H9 (cell line): ENCODE data around the gene MAP1LC3B. TPM values are rescaled to one million over a fixed set of nuclear protein-coding genes. Genes with fewer than 3 reads are reported as not detected.

Experiments
- DNase-seq: peaks from one replicate; pipeline ENCODE4 v3.0.0-alpha.2; 2017
- H2AFZ ChIP-seq: one replicate; pipeline ENCODE4 v1.6.1; 2013; ENCODE audit warnings: mild to moderate bottlenecking, low read length, control low read depth, moderate library complexity
- H2AK5ac ChIP-seq: 2 replicates; pipeline ENCODE4 v1.6.1; 2013; ENCODE audit warnings: low read length, control low read depth, mixed read lengths; ENCODE audit not compliant: insufficient read length
- H2BK120ac ChIP-seq: one replicate; pipeline ENCODE4 v1.6.1; 2013; ENCODE audit warnings: low read depth, mild to moderate bottlenecking, low read length, control low read depth, inconsistent platforms; ENCODE audit not compliant: poor library complexity, severe bottlenecking
- H2BK12ac ChIP-seq: 2 replicates; pipeline ENCODE4 v1.6.1; 2013; ENCODE audit warnings: low read length, control low read depth, mixed read lengths, low read depth; ENCODE audit not compliant: insufficient read length
- H2BK15ac ChIP-seq: 2 replicates; pipeline ENCODE4 v1.6.1; 2013; ENCODE audit warnings: low read depth, low read length, control low read depth
- H2BK20ac ChIP-seq: one replicate; pipeline ENCODE4 v1.6.1; 2013; ENCODE audit warnings: low read depth, mild to moderate bottlenecking, low read length, control low read depth, inconsistent platforms; ENCODE audit not compliant: poor library complexity, severe bottlenecking
- H2BK5ac ChIP-seq: 2 replicates; pipeline ENCODE4 v1.6.1; 2013; ENCODE audit warnings: low read length, control low read depth, mixed read lengths; ENCODE audit not compliant: insufficient read length
- H3K14ac ChIP-seq: 2 replicates; pipeline ENCODE4 v1.6.1; 2013; ENCODE audit warnings: low read length, control low read depth; ENCODE audit not compliant: insufficient read depth
- H3K18ac ChIP-seq: 2 replicates; pipeline ENCODE4 v1.6.1; 2013; ENCODE audit warnings: low read depth, mild to moderate bottlenecking, mixed read lengths, low read length, control low read depth; ENCODE audit not compliant: insufficient read length
- H3K23ac ChIP-seq: 2 replicates; pipeline ENCODE4 v1.6.1; 2013; ENCODE audit warnings: low read length, control low read depth, mixed read lengths, low read depth; ENCODE audit not compliant: insufficient read length
- H3K23me2 ChIP-seq: 2 replicates; pipeline ENCODE4 v1.6.1; 2013; ENCODE audit warnings: low read depth, mild to moderate bottlenecking, mixed read lengths, low read length, control low read depth; ENCODE audit not compliant: insufficient read length, poor library complexity, severe bottlenecking
- H3K27ac ChIP-seq: 2 replicates; pipeline ENCODE4 v1.5.1; 2013; ENCODE audit warnings: low read length, control low read depth, mixed read lengths, low read depth; ENCODE audit not compliant: insufficient read length
- H3K27me3 ChIP-seq: 2 replicates; pipeline ENCODE4 v1.6.1; 2013; ENCODE audit warnings: low read length, control low read depth, inconsistent platforms; ENCODE audit not compliant: insufficient read depth
- H3K4ac ChIP-seq: 2 replicates; pipeline ENCODE4 v1.6.1; 2013; ENCODE audit warnings: low read depth, mild to moderate bottlenecking, control low read depth, inconsistent platforms, low read length, moderate library complexity
- H3K4me1 ChIP-seq: 2 replicates; pipeline ENCODE4 v1.6.1; 2013; ENCODE audit warnings: low read length, control low read depth, inconsistent platforms; ENCODE audit not compliant: insufficient read depth
- H3K4me2 ChIP-seq: 2 replicates; pipeline ENCODE4 v1.6.1; 2013; ENCODE audit warnings: low read length, control low read depth, mixed read lengths; ENCODE audit not compliant: insufficient read length, insufficient read depth
- H3K56ac ChIP-seq: 2 replicates; pipeline ENCODE4 v1.6.1; 2013; ENCODE audit warnings: low read depth, mild to moderate bottlenecking, mixed read lengths, low read length, control low read depth; ENCODE audit not compliant: insufficient read length
- H3K79me1 ChIP-seq: 2 replicates; pipeline ENCODE4 v1.6.1; 2013; ENCODE audit warnings: low read depth, mild to moderate bottlenecking, moderate library complexity, low read length, control low read depth, inconsistent platforms; ENCODE audit not compliant: insufficient read depth, poor library complexity, severe bottlenecking
- H3K79me2 ChIP-seq: 2 replicates; pipeline ENCODE4 v1.6.1; 2013; ENCODE audit warnings: low read length, control low read depth, inconsistent platforms; ENCODE audit not compliant: insufficient read depth
- H3K9ac ChIP-seq: 2 replicates; pipeline ENCODE4 v1.6.1; 2013; ENCODE audit warnings: low read length, control low read depth, mixed read lengths; ENCODE audit not compliant: insufficient read length; ENCODE audit errors: extremely low read depth
- H3K9me3 ChIP-seq: one replicate; pipeline ENCODE4 v1.6.1; 2013; ENCODE audit warnings: low read depth, low read length, inconsistent platforms; ENCODE audit not compliant: control insufficient read depth
- H3T11ph ChIP-seq: one replicate; pipeline ENCODE4 v1.6.1; 2013; ENCODE audit warnings: mild to moderate bottlenecking, low read length, control low read depth, inconsistent platforms
- H4K20me1 ChIP-seq: one replicate; pipeline ENCODE4 v1.6.1; 2013; ENCODE audit not compliant: control insufficient read depth, insufficient read length, insufficient read depth
- H4K5ac ChIP-seq: 2 replicates; pipeline ENCODE4 v1.6.1; 2013; ENCODE audit warnings: low read depth, mild to moderate bottlenecking, mixed read lengths, low read length, control low read depth; ENCODE audit not compliant: insufficient read length
- H4K8ac ChIP-seq: replicated peaks from 2 replicates; pipeline ENCODE4 v1.6.1; 2013; ENCODE audit warnings: low read length, control low read depth, mixed read lengths, low read depth; ENCODE audit not compliant: insufficient read length
- H4K91ac ChIP-seq: 2 replicates; pipeline ENCODE4 v1.6.1; 2013; ENCODE audit warnings: low read depth, mild to moderate bottlenecking, moderate library complexity, mixed read lengths, low read length, control low read depth; ENCODE audit not compliant: insufficient read length
- H3K27ac Mint-ChIP-seq, 3 experiments: 2 replicates in 2 of 3; 3 replicates in 1 of 3; pipeline ENCODE4 v1.8.0; 2020 to 2021; ENCODE audit warnings: mixed read lengths in 3 of 3, mild to moderate bottlenecking in 1 of 3, moderate library complexity in 1 of 3
- H3K27me3 Mint-ChIP-seq: 2 replicates; pipeline ENCODE4 v1.8.0; 2021; ENCODE audit warnings: low read depth, mild to moderate bottlenecking, moderate library complexity, mixed read lengths
- H3K36me3 Mint-ChIP-seq, 3 experiments: 2 replicates in 2 of 3; 3 replicates in 1 of 3; pipeline ENCODE4 v1.8.0; 2020 to 2021; ENCODE audit warnings: low read depth in 3 of 3, mixed read lengths in 3 of 3; ENCODE audit not compliant: insufficient read depth in 1 of 3
- H3K4me1 Mint-ChIP-seq, 2 experiments: 2 replicates each; pipeline ENCODE4 v1.8.0; 2020; ENCODE audit warnings: mixed read lengths in 2 of 2
- H3K4me3 Mint-ChIP-seq, 2 experiments: 2 replicates in 1 of 2; 3 replicates in 1 of 2; pipeline ENCODE4 v1.8.0; 2020 to 2021; ENCODE audit warnings: mild to moderate bottlenecking in 2 of 2, mixed read lengths in 2 of 2, moderate library complexity in 1 of 2
- H3K9me3 Mint-ChIP-seq, 2 experiments: 2 replicates in 1 of 2; 3 replicates in 1 of 2; pipeline ENCODE4 v1.8.0; 2020; ENCODE audit warnings: mild to moderate bottlenecking in 2 of 2, mixed read lengths in 2 of 2, moderate library complexity in 1 of 2
- CTCF ChIP-seq: fragments of 200-600 bp; sonication (generic); conservative IDR thresholded peaks from 3 replicates; pipeline ENCODE4 v1.8.0; 2021; ENCODE audit warnings: antibody characterized with exemption, mild to moderate bottlenecking
- WGBS: extraction: QIAGEN DNeasy Blood & Tissue Kit; methylation state at CpG from one replicate; pipeline ENCODE4 v1.1.7; 2013; ENCODE audit warnings: missing lambda C conversion rate, low lambda C conversion rate, mixed read lengths; ENCODE audit not compliant: insufficient read length; ENCODE audit errors: extremely low coverage; 5-methylcytosine and 5-hydroxymethylcytosine counted together
- total RNA-seq: library from RNA; stranded (reverse); gene quantifications from 2 replicates; pipeline ENCODE4 v1.2.1, GENCODE V29; 2021

Gene MAP1LC3B
- total RNA-seq, 1 experiment from 2014 or later, result 47.1 TPM

- H2AFZ ChIP-seq, result no peak overlapping the region
- no peaks in the 10 kb centered on the region for H3K9me3 ChIP-seq
- no peaks in the 10 kb centered on the region for H4K20me1 ChIP-seq
- DNase-seq, result no peak
- no peak overlapping the region for H3K56ac ChIP-seq
- H4K5ac ChIP-seq, result no peak overlapping the region
- no peak overlapping the region for H2AK5ac ChIP-seq
- no peak overlapping the region for H4K8ac ChIP-seq
- H3K18ac ChIP-seq, result no peak overlapping the region
- peaks cover 7 to 11% of the 10 kb centered on the region in 2 experiments for H3K4me1 Mint-ChIP-seq
- H3K27ac Mint-ChIP-seq, result peak overlapping the region in 2 of 3 experiments; percentile 37 to 63; a peak in 3 of 7 replicates
- H3K9me3 Mint-ChIP-seq, result no peaks in the 10 kb centered on the region
- no peak overlapping the region for H3K4me2 ChIP-seq
- no peak overlapping the region for H4K91ac ChIP-seq
- no peak overlapping the region for H2BK5ac ChIP-seq
- H3K14ac ChIP-seq, result no peak overlapping the region
- H3K4ac ChIP-seq, result no peak overlapping the region
- H2BK120ac ChIP-seq, result no peak overlapping the region
- H3K36me3 Mint-ChIP-seq, result peaks cover 0 to 3% (median 3%) of the 10 kb centered on the region in 3 experiments; a peak in 4 of 7 replicates
- no peak overlapping the region for H3K4me3 Mint-ChIP-seq
- H2BK12ac ChIP-seq, result no peak overlapping the region
- H3K27ac ChIP-seq, result no peak overlapping the region
- H3K23me2 ChIP-seq, result no peaks in the 10 kb centered on the region
- no CpG with 5 or more reads among the region's 8 CpGs for WGBS
- no peak overlapping the region for H3K23ac ChIP-seq
- H2BK15ac ChIP-seq, result no peak overlapping the region
- H3K4me1 ChIP-seq, result no peaks in the 10 kb centered on the region; the same call in 1 of the 2 replicates
- no peaks in the 10 kb centered on the region for H3K27me3 ChIP-seq
- H3K9ac ChIP-seq, result no peak overlapping the region
- no peaks in the 10 kb centered on the region for H3K27me3 Mint-ChIP-seq
- no peak overlapping the region for H2BK20ac ChIP-seq
- TF ChIP-seq CTCF, result no peak
- H3T11ph ChIP-seq, result no peak overlapping the region
- peaks cover 3% of the 10 kb centered on the region for H3K79me1 ChIP-seq
- no peaks in the 10 kb centered on the region for H3K79me2 ChIP-seq
Observed at GRCh38 chr16:87350031-87350430, 42.1 kb upstream of the MAP1LC3B start.
